HepG2 (cell line): ENCODE data around the gene GCH1. TPM values are rescaled to one million over a fixed set of nuclear protein-coding genes. Genes with fewer than 3 reads are reported as not detected.

Experiments
- ATAC-seq: fragments of 200-7000 bp; cut with Tn5 transposase; 3 replicates; pipeline ENCODE4 v1.9.1; 2020; ENCODE audit warnings: mild to moderate bottlenecking, moderate library complexity
- BruUV-seq: library from RNA; stranded (reverse); fragments of 400-500 nt; replicated peaks from 2 replicates; lab custom pipeline; 2021; lab: Mats Ljungman, UMichigan
- CTCF ChIA-PET: fragments of 300-600 bp; formaldehyde crosslinking; extraction: SDS; loops from one replicate; lab custom pipeline; 2021; ENCODE audit warnings: low total read pairs, inconsistent platforms, low intra/inter-chr PET ratio; lab: Yijun Ruan, JAX
- POLR2A ChIA-PET: fragments of 350-600 bp; sonication (Branson Sonifier 250); formaldehyde crosslinking; loops from one replicate; lab custom pipeline; 2020; ENCODE audit warnings: antibody characterized with exemption, inconsistent platforms; lab: Yijun Ruan, JAX
- DNase-seq: peaks from one replicate; pipeline ENCODE4 v3.0.0-alpha.2; 2015; ENCODE audit warnings: low spot score
- FAIRE-seq: peaks from 3 replicates; lab custom pipeline; 2011; peaks lifted over from hg19 to GRCh38; lab: Jason Lieb, UNC
- H2AFZ ChIP-seq: one replicate; pipeline ENCODE4 v1.6.1; 2011; ENCODE audit warnings: low read length, inconsistent platforms
- H3K27ac ChIP-seq: fragments of 300-600 bp; 3 replicates; pipeline ENCODE4 v1.8.0; 2011; ENCODE audit warnings: mixed run types, mild to moderate bottlenecking, mixed read lengths, low read length, inconsistent platforms; ENCODE audit not compliant: insufficient read depth; ENCODE audit errors: extremely low read length
- H3K27me3 ChIP-seq, 2 experiments: fragments of 200-600 bp in 1 of 2; 2 replicates in 1 of 2; 3 replicates in 1 of 2; pipeline versions ENCODE4 v1.6.0 to v1.8.0; 2011; ENCODE audit warnings: low read length in 2 of 2, mild to moderate bottlenecking in 2 of 2, moderate library complexity in 2 of 2, inconsistent platforms in 1 of 2; ENCODE audit not compliant: insufficient read depth in 2 of 2, control insufficient read depth in 1 of 2
- H3K36me3 ChIP-seq, 2 experiments: fragments of 200-600 bp in 1 of 2; replicated peaks in 1 of 2; 2 replicates in 1 of 2; 3 replicates in 1 of 2; pipeline versions ENCODE4 v1.5.1 to v1.8.0; 2011; ENCODE audit warnings: low read length in 2 of 2, inconsistent platforms in 1 of 2; ENCODE audit not compliant: insufficient read depth in 2 of 2, control insufficient read depth in 1 of 2
- H3K4me1 ChIP-seq: 2 replicates; pipeline ENCODE4 v1.5.1; 2012; ENCODE audit warnings: low read length, inconsistent platforms; ENCODE audit not compliant: insufficient read depth
- H3K4me2 ChIP-seq: 2 replicates; pipeline ENCODE4 v1.6.0; 2011; ENCODE audit warnings: low read depth, low read length, inconsistent platforms
- H3K4me3 ChIP-seq, 3 experiments: fragments of 200-600 bp in 1 of 3; sonication (generic), shearing (Covaris generic) in 1 of 3; replicated peaks in 1 of 3; 2 replicates each; pipeline ENCODE4 v1.5.1; 2011 to 2016; ENCODE audit warnings: low read length in 3 of 3, inconsistent platforms in 2 of 3, low read depth in 2 of 3, mild to moderate bottlenecking in 2 of 3, control low read depth in 1 of 3, mixed read lengths in 1 of 3; ENCODE audit not compliant: insufficient read depth in 1 of 3
- H3K79me2 ChIP-seq: one replicate; pipeline ENCODE4 v1.6.1; 2011; ENCODE audit warnings: low read length, inconsistent platforms; ENCODE audit not compliant: insufficient read depth
- H3K9ac ChIP-seq: 2 replicates; pipeline ENCODE4 v1.6.0; 2011; ENCODE audit warnings: mild to moderate bottlenecking, low read depth, low read length, inconsistent platforms; ENCODE audit not compliant: insufficient read depth
- H3K9me3 ChIP-seq: 2 replicates; pipeline ENCODE4 v1.5.1; 2012; ENCODE audit warnings: mild to moderate bottlenecking, low read length
- H4K20me1 ChIP-seq: 2 replicates; pipeline ENCODE4 v1.6.0; 2011; ENCODE audit warnings: inconsistent platforms, mild to moderate bottlenecking, low read length, moderate library complexity; ENCODE audit not compliant: insufficient read depth
- ARID3A ChIP-seq: IDR thresholded peaks from 2 replicates; pipeline ENCODE4 v1.6.1; 2012; ENCODE audit warnings: low read depth, low read length, improper control_type of control experiment
- ETS1 ChIP-seq: sonication (generic); formaldehyde crosslinking; IDR thresholded peaks from 2 replicates; pipeline ENCODE4 v1.4.0; 2020; ENCODE audit warnings: missing genetic modification reagents
- GPN1 ChIP-seq: sonication (generic); formaldehyde crosslinking; IDR thresholded peaks from 2 replicates; pipeline ENCODE4 v1.5.1; 2020; ENCODE audit warnings: missing genetic modification reagents, borderline replicate concordance
- HNRNPK ChIP-seq: fragments of 200-400 bp; formaldehyde crosslinking; IDR thresholded peaks from 2 replicates; pipeline ENCODE4 v1.6.1; 2018; ENCODE audit warnings: low read length, low read depth, moderate library complexity, mild to moderate bottlenecking; ENCODE audit not compliant: poor library complexity, severe bottlenecking
- KLF15 ChIP-seq: sonication (generic); formaldehyde crosslinking; IDR thresholded peaks from 2 replicates; pipeline ENCODE4 v1.8.1; 2023; ENCODE audit warnings: borderline replicate concordance, mild to moderate bottlenecking, inconsistent platforms, missing genetic modification reagents, mixed read lengths
- RCOR2 ChIP-seq: IDR thresholded peaks from 2 replicates; pipeline ENCODE4 v1.6.1; 2016; ENCODE audit warnings: missing biosample characterization, missing genetic modification reagents
- SMYD3 ChIP-seq: sonication (generic); formaldehyde crosslinking; IDR thresholded peaks from 2 replicates; pipeline ENCODE4 v1.8.1; 2023; ENCODE audit warnings: mild to moderate bottlenecking, missing genetic modification reagents
- SNRNP70 ChIP-seq: fragments of 200-400 bp; formaldehyde crosslinking; IDR thresholded peaks from 2 replicates; pipeline ENCODE4 v1.6.1; 2017; ENCODE audit warnings: mild to moderate bottlenecking, low read depth, low read length, moderate library complexity
- ZNF121 ChIP-seq: sonication (generic); formaldehyde crosslinking; IDR thresholded peaks from 2 replicates; pipeline ENCODE4 v1.5.0; 2020; ENCODE audit warnings: mild to moderate bottlenecking, missing genetic modification reagents
- ZNF251 ChIP-seq: sonication (generic); formaldehyde crosslinking; IDR thresholded peaks from 2 replicates; pipeline ENCODE4 v1.9.0; 2021; ENCODE audit warnings: mild to moderate bottlenecking, missing genetic modification reagents
- ZNF432 ChIP-seq: sonication (generic); formaldehyde crosslinking; IDR thresholded peaks from 2 replicates; pipeline ENCODE4 v1.5.0; 2020; ENCODE audit warnings: missing genetic modification reagents, mild to moderate bottlenecking, borderline replicate concordance
- ZNF562 ChIP-seq: sonication (generic); formaldehyde crosslinking; IDR thresholded peaks from 2 replicates; pipeline ENCODE4 v1.8.0; 2022; ENCODE audit warnings: missing genetic modification reagents, borderline replicate concordance
- ZNF616 ChIP-seq: sonication (generic); formaldehyde crosslinking; IDR thresholded peaks from 2 replicates; pipeline ENCODE4 v1.5.0; 2020; ENCODE audit warnings: low read depth, mild to moderate bottlenecking, missing genetic modification reagents
- ZNF883 ChIP-seq: sonication (generic); formaldehyde crosslinking; IDR thresholded peaks from 2 replicates; pipeline ENCODE4 v1.5.1; 2020; ENCODE audit warnings: mild to moderate bottlenecking, missing genetic modification reagents; ENCODE audit errors: not compliant biosample characterization
- WGBS: methylation state at CpG from one replicate; pipeline ENCODE4 v1.1.6; 2017; ENCODE audit warnings: low lambda C conversion rate; 5-methylcytosine and 5-hydroxymethylcytosine counted together
- in situ Hi-C: cut with HindIII; loops from 2 replicates; pipeline ENCODE4 v1.10.0; 2017; ENCODE audit warnings: low pct_unique_long_range_greater_than_20kb; ENCODE audit not compliant: extremely low pct_ligation_motif_present
- intact Hi-C: fragments of 100-400 bp; cut with micrococcal nuclease; formaldehyde crosslinking; loops from one replicate; pipeline ENCODE4 v1.10.0; 2022; ENCODE audit not compliant: unreplicated experiment
- polyA plus RNA-seq, 8 experiments: library from polyadenylated mRNA; depleted of rRNA in 3 of 8; stranded (reverse) in 7 of 8; unstranded in 1 of 8; fragments of >200 nt; fragmentation: Illumina TruSeq in 4 of 8; extraction: Trizol in 4 of 8; gene quantifications; 2 replicates each; pipeline versions ENCODE4 v1.2.1 to v1.2.3, GENCODE V29; 2011 to 2016; ENCODE audit warnings: low read depth in 4 of 8, missing spikeins in 1 of 8, mixed read lengths in 1 of 8; ENCODE audit not compliant: insufficient read depth in 1 of 8
- total RNA-seq, 5 experiments: library from RNA; depleted of rRNA; stranded (reverse); fragments of >200 nt; fragmentation: Illumina TruSeq; extraction: Trizol; gene quantifications; 2 replicates each; pipeline ENCODE4 v1.2.3, GENCODE V29; 2016; ENCODE audit warnings: low read depth in 1 of 5

Gene GCH1
- total and polyA plus RNA-seq, 2 of the 13 experiments (the other 11 are each of a cell fraction or from before 2014, with no cell fraction given), result 15.0 to 25.2 TPM

GRCh38 chr14:54889919-54890318 is 12.7 kb downstream of the GCH1 start:
- TF ChIP-seq ARID3A (no peak), ZNF616 (no peak), RCOR2 (CRISPR knock-in tag) (no peak), ZNF562 (CRISPR knock-in tag) (no peak), ZNF251 (CRISPR knock-in tag) (no peak), ZNF121 (CRISPR knock-in tag) (no peak), HNRNPK (no peak), ZNF432 (CRISPR knock-in tag) (no peak), GPN1 (CRISPR knock-in tag) (no peak), SNRNP70 (no peak), ZNF883 (no peak), KLF15 (CRISPR knock-in tag) (no peak), SMYD3 (CRISPR knock-in tag) (no peak), ETS1 (CRISPR knock-in tag) (no peak)
- Histone ChIP-seq H3K27ac (peak overlapping the region; percentile 4), H2AFZ (no peak overlapping the region), H3K4me2 (no peak overlapping the region), H3K4me3 (no peak overlapping the region), H3K36me3 (peaks cover 0 to 7% of the 10 kb centered on the region in 2 experiments; a peak in 3 of 5 replicates), H3K79me2 (peaks cover 63% of the 10 kb centered on the region), H3K9me3 (no peaks in the 10 kb centered on the region), H3K9ac (no peak overlapping the region), H3K4me1 (peaks cover 33% of the 10 kb centered on the region), H4K20me1 (no peaks in the 10 kb centered on the region), H3K27me3 (no peaks in the 10 kb centered on the region)
- ATAC-seq (no peak), FAIRE-seq (no peak), DNase-seq (no peak)
- in situ Hi-C loops, result no loop called here
- WGBS, result 97% methylated on average over 8 of the region's 8 CpGs
- CTCF ChIA-PET, result no interaction called here
- BruUV-seq, result no TSS peak
- POLR2A ChIA-PET, result interaction anchor here (0.6 kb wide), 1 partner anchor 11 kb away, joined by 5 read pairs; no protein-coding TSS in a partner anchor
- intact Hi-C loops, result loop anchor here (5.0 kb wide), 1 partner anchor 83 kb away; no protein-coding TSS in a partner anchor
